Peyer's patch (tissue), 4 donors: Measurements from ENCODE around the gene CCDC88C.

Experiments used
- POLR2A ChIP-seq, 2 donors: fragments of 450-650 bp; IDR thresholded peaks; one replicate each; pipeline ENCODE4 v1.5.1; 2017; ENCODE audit warnings: antibody characterized with exemption in 2 of 2, mild to moderate bottlenecking in 2 of 2, moderate library complexity in 2 of 2
- TF ChIP-seq, protein P1 (sequence below), 6 experiments: fragments of 450-650 bp in 4 of 6; fragments of 200-600 bp in 2 of 6; sonication (generic) in 1 of 6; IDR thresholded peaks; one replicate each; pipeline ENCODE4 v1.5.1; 2017 to 2019; ENCODE audit warnings: antibody characterized with exemption in 6 of 6, mild to moderate bottlenecking in 3 of 6, moderate library complexity in 1 of 6

- TF ChIP-seq, protein P1, sequence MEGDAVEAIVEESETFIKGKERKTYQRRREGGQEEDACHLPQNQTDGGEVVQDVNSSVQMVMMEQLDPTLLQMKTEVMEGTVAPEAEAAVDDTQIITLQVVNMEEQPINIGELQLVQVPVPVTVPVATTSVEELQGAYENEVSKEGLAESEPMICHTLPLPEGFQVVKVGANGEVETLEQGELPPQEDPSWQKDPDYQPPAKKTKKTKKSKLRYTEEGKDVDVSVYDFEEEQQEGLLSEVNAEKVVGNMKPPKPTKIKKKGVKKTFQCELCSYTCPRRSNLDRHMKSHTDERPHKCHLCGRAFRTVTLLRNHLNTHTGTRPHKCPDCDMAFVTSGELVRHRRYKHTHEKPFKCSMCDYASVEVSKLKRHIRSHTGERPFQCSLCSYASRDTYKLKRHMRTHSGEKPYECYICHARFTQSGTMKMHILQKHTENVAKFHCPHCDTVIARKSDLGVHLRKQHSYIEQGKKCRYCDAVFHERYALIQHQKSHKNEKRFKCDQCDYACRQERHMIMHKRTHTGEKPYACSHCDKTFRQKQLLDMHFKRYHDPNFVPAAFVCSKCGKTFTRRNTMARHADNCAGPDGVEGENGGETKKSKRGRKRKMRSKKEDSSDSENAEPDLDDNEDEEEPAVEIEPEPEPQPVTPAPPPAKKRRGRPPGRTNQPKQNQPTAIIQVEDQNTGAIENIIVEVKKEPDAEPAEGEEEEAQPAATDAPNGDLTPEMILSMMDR (IDR thresholded peaks at IDR 0.05): no peak
- TF ChIP-seq POLR2A (IDR thresholded peaks at IDR 0.05): no peak
These were observed 136.3 kb downstream of the CCDC88C start for GRCh38 chr14:91281346-91281745.
